ENCODE data around the gene AGTPBP1. TPM values are rescaled to one million over a fixed set of nuclear protein-coding genes. Genes with fewer than 3 reads are reported as not detected.
A peak's percentile ranks its signal among the peaks of the same experiment; 100 is the strongest.
"Not testable (repeated sequence)": the region's sequence is repeated elsewhere in the genome, so short reads cannot be mapped to it uniquely, and the experiment has no call there.

The AGTPBP1 gene
- total and polyA plus RNA-seq, 9 of the 15 experiments (the other 6 are each of a cell fraction or from before 2014, with no cell fraction given): 1.4 to 7.9 (median 4.6) TPM

- POLR2A ChIA-PET: interaction anchor here (0.5 kb wide), 1 partner anchor 394 kb away, joined by 5 read pairs; no protein-coding TSS in a partner anchor
- H3K9me3 ChIP-seq (replicated peaks; ENCODE audit: control insufficient read depth, insufficient read depth, low read depth, low read length): no peaks in the 10 kb centered on the region
- 82% methylated on average over 1 of the region's 1 CpG for WGBS (ENCODE audit: insufficient coverage, low coverage, missing lambda C conversion rate)
- H3K79me2 ChIP-seq (ENCODE audit: control insufficient read depth, insufficient read depth, low read length): no peaks in the 10 kb centered on the region
- no peak overlapping the region for H3K4me2 ChIP-seq (ENCODE audit: insufficient read depth, low read length)
- no peaks in the 10 kb centered on the region for H3K4me1 ChIP-seq (replicated peaks in 1 of 2; ENCODE audit: control insufficient read depth in 2 of 2, insufficient read depth in 2 of 2, low read length in 2 of 2)
- H3K36me3 ChIP-seq (ENCODE audit: control insufficient read depth, insufficient read depth, low read length): no peaks in the 10 kb centered on the region
- BruUV-seq (replicated peaks): no TSS peak
- H3K9ac ChIP-seq (ENCODE audit: insufficient read depth in 1 of 2, low read depth in 2 of 2, low read length in 2 of 2): no peak overlapping the region
- intact Hi-C loops (cut with micrococcal nuclease): no loop called here
- no peak for FAIRE-seq
- ATAC-seq: no peak
- TF ChIP-seq ZNF253 (CRISPR knock-in tag; conservative IDR thresholded peaks at IDR 0.05): no peak
- TF ChIP-seq THRAP3 (IDR thresholded peaks at IDR 0.05; ENCODE audit: borderline replicate concordance): no peak
- no peak for TF ChIP-seq TCF7 (IDR thresholded peaks at IDR 0.05; ENCODE audit: borderline replicate concordance)
- no peak for TF ChIP-seq HNRNPL (IDR thresholded peaks at IDR 0.05; ENCODE audit: low read depth, low read length)
- TF ChIP-seq ZFX (CRISPR knock-in tag; IDR thresholded peaks at IDR 0.05): no peak
- TF ChIP-seq ZNF830 (CRISPR knock-in tag; IDR thresholded peaks at IDR 0.05): no peak
- no peak for TF ChIP-seq BHLHE40 (IDR thresholded peaks at IDR 0.05; ENCODE audit: low read length)
- no peaks in the 10 kb centered on the region for H3K9me1 ChIP-seq (ENCODE audit: control insufficient read depth, insufficient read depth, low read length)
- no peaks in the 10 kb centered on the region for H4K20me1 ChIP-seq (replicated peaks; ENCODE audit: control insufficient read depth, insufficient read depth, low read length)
- H3K27ac ChIP-seq (ENCODE audit: extremely low read depth, low read depth, low read length): no peak overlapping the region
- no peak overlapping the region for H2AFZ ChIP-seq (ENCODE audit: low read depth, low read length)
- H3K27me3 ChIP-seq (ENCODE audit: control insufficient read depth in 2 of 2, insufficient read depth in 2 of 2, low read length in 2 of 2): no peaks in the 10 kb centered on the region
- in situ Hi-C loops (cut with MboI): no loop called here
- no peak overlapping the region for H3K4me3 ChIP-seq
- DNase-seq (ENCODE audit: extremely low read depth in 1 of 4, low spot score in 3 of 4): no peak
- CTCF ChIA-PET (ENCODE audit: low intra/inter-chr PET ratio): no interaction called here
Measured at GRCh38 chr9:85577353-85577952, 164.3 kb downstream of the AGTPBP1 start.

- DNase-seq (ENCODE audit: extremely low read depth in 1 of 4, low spot score in 3 of 4) (no peak), FAIRE-seq (no peak), ATAC-seq (no peak)
- H3K4me3 ChIP-seq: no peak overlapping the region
- no peaks in the 10 kb centered on the region for H3K4me1 ChIP-seq (replicated peaks in 1 of 2; ENCODE audit: control insufficient read depth in 2 of 2, insufficient read depth in 2 of 2, low read length in 2 of 2)
- in situ Hi-C loops (cut with MboI): no loop called here
- TF ChIP-seq SRSF1 (IDR thresholded peaks at IDR 0.05; ENCODE audit: low read depth, low read length): no peak
- peak; percentile 56 for TF ChIP-seq ZNF316 (IDR thresholded peaks at IDR 0.05)
- no peaks in the 10 kb centered on the region for H3K79me2 ChIP-seq (ENCODE audit: control insufficient read depth, insufficient read depth, low read length)
- no peaks in the 10 kb centered on the region for H3K27me3 ChIP-seq (ENCODE audit: control insufficient read depth in 2 of 2, insufficient read depth in 2 of 2, low read length in 2 of 2)
- BruUV-seq (replicated peaks): no TSS peak
- H3K36me3 ChIP-seq (ENCODE audit: control insufficient read depth, insufficient read depth, low read length): no peaks in the 10 kb centered on the region
- no peak overlapping the region for H3K4me2 ChIP-seq (ENCODE audit: insufficient read depth, low read length)
- H3K9ac ChIP-seq (ENCODE audit: insufficient read depth in 1 of 2, low read depth in 2 of 2, low read length in 2 of 2): no peak overlapping the region
- CTCF ChIA-PET (ENCODE audit: low intra/inter-chr PET ratio): no interaction called here
- no peaks in the 10 kb centered on the region for H3K9me3 ChIP-seq (replicated peaks; ENCODE audit: control insufficient read depth, insufficient read depth, low read depth, low read length)
- intact Hi-C loops (cut with micrococcal nuclease): no loop called here
- POLR2A ChIA-PET: no interaction called here
- H4K20me1 ChIP-seq (replicated peaks; ENCODE audit: control insufficient read depth, insufficient read depth, low read length): no peaks in the 10 kb centered on the region
- H3K27ac ChIP-seq (ENCODE audit: extremely low read depth, low read depth, low read length): no peak overlapping the region
- H2AFZ ChIP-seq (ENCODE audit: low read depth, low read length): no peak overlapping the region
- H3K9me1 ChIP-seq (ENCODE audit: control insufficient read depth, insufficient read depth, low read length): no peaks in the 10 kb centered on the region
Measured at GRCh38 chr9:85575868-85576267, 165.9 kb downstream of the AGTPBP1 start.

GRCh38 chr9:85573546-85573945 lies 168.2 kb downstream of the AGTPBP1 start:
- in situ Hi-C loops (cut with MboI); H3K27me3 ChIP-seq (ENCODE audit: control insufficient read depth in 2 of 2, insufficient read depth in 2 of 2, low read length in 2 of 2); H3K4me2 ChIP-seq (ENCODE audit: insufficient read depth, low read length); ATAC-seq; H3K9ac ChIP-seq (ENCODE audit: insufficient read depth in 1 of 2, low read depth in 2 of 2, low read length in 2 of 2); H3K4me3 ChIP-seq; H3K36me3 ChIP-seq (ENCODE audit: control insufficient read depth, insufficient read depth, low read length); H3K79me2 ChIP-seq (ENCODE audit: control insufficient read depth, insufficient read depth, low read length); POLR2A ChIA-PET; BruUV-seq (replicated peaks); FAIRE-seq; H2AFZ ChIP-seq (ENCODE audit: low read depth, low read length); DNase-seq (ENCODE audit: extremely low read depth in 1 of 4, low spot score in 3 of 4); H3K27ac ChIP-seq (ENCODE audit: extremely low read depth, low read depth, low read length); H3K4me1 ChIP-seq (replicated peaks in 1 of 2; ENCODE audit: control insufficient read depth in 2 of 2, insufficient read depth in 2 of 2, low read length in 2 of 2); H3K9me1 ChIP-seq (ENCODE audit: control insufficient read depth, insufficient read depth, low read length); H3K9me3 ChIP-seq (replicated peaks; ENCODE audit: control insufficient read depth, insufficient read depth, low read depth, low read length); CTCF ChIA-PET (ENCODE audit: low intra/inter-chr PET ratio); H4K20me1 ChIP-seq (replicated peaks; ENCODE audit: control insufficient read depth, insufficient read depth, low read length); intact Hi-C loops (cut with micrococcal nuclease): not testable (repeated sequence)
- no CpG with 5 or more reads among the region's 26 CpGs for WGBS (ENCODE audit: insufficient coverage, low coverage, missing lambda C conversion rate)

Data from K562 (cell line).